T-helper 17 cell (primary cell): Measurements from ENCODE around the gene SHC3. TPM values are rescaled to one million over a fixed set of nuclear protein-coding genes. Genes with fewer than 3 reads are reported as not detected.

Experiments
- ATAC-seq: fragments of 150-1000 bp; cut with Tn5 transposase; 2 replicates; pipeline ENCODE4 v1.10.0; 2021; ENCODE audit warnings: mild to moderate bottlenecking, moderate library complexity
- DNase-seq, 3 donors: peaks; one replicate each; pipeline versions ENCODE4 v3.0.0 to v3.0.0-alpha.2; 2020 to 2021
- H3K9me3 ChIP-seq: one replicate; pipeline ENCODE4 v1.7.0; 2013; ENCODE audit warnings: low read length, mild to moderate bottlenecking; ENCODE audit not compliant: control insufficient read depth, poor library complexity, severe bottlenecking
- H3K27ac Mint-ChIP-seq: one replicate; pipeline ENCODE4 v1.8.0; 2022; ENCODE audit warnings: mild to moderate bottlenecking, moderate library complexity, mixed read lengths
- H3K27me3 Mint-ChIP-seq: one replicate; pipeline ENCODE4 v1.8.0; 2022; ENCODE audit warnings: mixed read lengths
- H3K36me3 Mint-ChIP-seq: one replicate; pipeline ENCODE4 v1.8.0; 2022; ENCODE audit warnings: low read depth, mixed read lengths
- H3K4me1 Mint-ChIP-seq: one replicate; pipeline ENCODE4 v1.8.0; 2022; ENCODE audit warnings: mild to moderate bottlenecking, mixed read lengths
- H3K4me3 Mint-ChIP-seq: one replicate; pipeline ENCODE4 v1.8.0; 2022; ENCODE audit warnings: mild to moderate bottlenecking, moderate library complexity, mixed read lengths
- total RNA-seq, 4 donors: library from RNA in 2 of 4; stranded (reverse) in 2 of 4; gene quantifications; one replicate each; pipeline ENCODE4 v1.2.3 and lab custom pipeline; 2022 to 2026

The SHC3 gene
- total RNA-seq, 2 donors from 2014 or later: not detected

GRCh38 chr9:89029788-89030187 lies 148.8 kb downstream of the SHC3 start:
- H3K4me3 Mint-ChIP-seq: no peak overlapping the region
- no peaks in the 10 kb centered on the region for H3K36me3 Mint-ChIP-seq
- DNase-seq (no peak), ATAC-seq (no peak)
- H3K4me1 Mint-ChIP-seq: no peaks in the 10 kb centered on the region
- H3K27me3 Mint-ChIP-seq: peaks cover 33% of the 10 kb centered on the region
- no peak overlapping the region for H3K27ac Mint-ChIP-seq
- peaks cover 2% of the 10 kb centered on the region for H3K9me3 ChIP-seq

DNA sequence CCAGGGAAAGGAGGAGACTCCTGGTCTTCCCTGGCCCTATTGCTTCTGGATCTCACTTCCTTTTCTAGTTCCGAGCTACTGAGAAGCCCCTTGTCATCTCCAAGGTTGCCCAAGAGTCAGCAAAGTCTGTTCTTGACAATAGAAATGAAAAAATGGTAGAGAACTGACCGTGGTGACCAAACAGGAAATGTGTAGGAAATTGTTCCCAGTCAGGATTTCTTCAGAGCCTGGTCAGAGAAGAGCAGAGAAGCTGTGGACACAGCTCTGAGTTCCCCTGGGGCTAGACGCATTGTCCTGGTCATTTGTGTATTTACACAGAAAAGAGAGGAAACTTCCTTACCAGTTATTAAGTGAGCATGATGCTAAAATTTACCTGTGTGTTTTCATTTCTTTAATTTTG lies 151.7 kb downstream of the SHC3 start:
- H3K36me3 Mint-ChIP-seq: no peaks in the 10 kb centered on the region
- no peak overlapping the region for H3K27ac Mint-ChIP-seq
- peaks cover 21% of the 10 kb centered on the region for H3K27me3 Mint-ChIP-seq
- peaks cover 2% of the 10 kb centered on the region for H3K9me3 ChIP-seq
- H3K4me1 Mint-ChIP-seq: no peaks in the 10 kb centered on the region
- H3K4me3 Mint-ChIP-seq: no peak overlapping the region
- ATAC-seq (no peak), DNase-seq (no peak)

- H3K27ac Mint-ChIP-seq: no peak overlapping the region
- H3K27me3 Mint-ChIP-seq: peaks cover 24% of the 10 kb centered on the region
- DNase-seq (no peak), ATAC-seq (no peak)
- H3K4me3 Mint-ChIP-seq: no peak overlapping the region
- no peaks in the 10 kb centered on the region for H3K36me3 Mint-ChIP-seq
- peaks cover 2% of the 10 kb centered on the region for H3K9me3 ChIP-seq
- no peaks in the 10 kb centered on the region for H3K4me1 Mint-ChIP-seq
Observed at GRCh38 chr9:89025553-89025952, 153.1 kb downstream of the SHC3 start.

DNA sequence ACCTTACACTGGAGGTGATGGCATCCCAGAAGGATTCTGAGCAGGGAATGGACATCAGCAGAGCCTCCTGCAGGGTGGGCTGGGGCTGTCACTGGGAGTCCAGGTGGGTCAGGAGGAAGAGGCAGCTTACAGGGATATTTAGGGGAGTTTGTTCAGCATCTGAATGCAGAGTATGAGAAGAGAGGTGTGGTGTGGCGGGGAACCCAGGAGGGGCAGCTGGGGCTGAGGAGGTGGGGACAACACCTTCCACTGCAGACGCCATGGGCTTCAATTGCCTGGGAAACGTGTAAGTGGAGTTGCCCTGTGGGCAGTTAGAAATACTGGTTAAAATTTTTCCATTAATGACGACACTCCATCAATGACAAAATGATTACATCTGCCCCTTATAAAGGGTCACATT lies 153.9 kb downstream of the SHC3 start:
- H3K4me3 Mint-ChIP-seq: no peak overlapping the region
- H3K27ac Mint-ChIP-seq: no peak overlapping the region
- no peaks in the 10 kb centered on the region for H3K4me1 Mint-ChIP-seq
- peaks cover 24% of the 10 kb centered on the region for H3K27me3 Mint-ChIP-seq
- H3K9me3 ChIP-seq: peaks cover 2% of the 10 kb centered on the region
- ATAC-seq: no peak
- no peaks in the 10 kb centered on the region for H3K36me3 Mint-ChIP-seq
- no peak for DNase-seq

GRCh38 chr9:89023740-89024139 lies 154.9 kb downstream of the SHC3 start:
- no peaks in the 10 kb centered on the region for H3K9me3 ChIP-seq
- Mint-ChIP-seq H3K36me3 (no peaks in the 10 kb centered on the region), H3K27me3 (peaks cover 24% of the 10 kb centered on the region), H3K4me1 (no peaks in the 10 kb centered on the region), H3K27ac (no peak overlapping the region), H3K4me3 (no peak overlapping the region)
- DNase-seq: no peak
- no peak for ATAC-seq

DNA sequence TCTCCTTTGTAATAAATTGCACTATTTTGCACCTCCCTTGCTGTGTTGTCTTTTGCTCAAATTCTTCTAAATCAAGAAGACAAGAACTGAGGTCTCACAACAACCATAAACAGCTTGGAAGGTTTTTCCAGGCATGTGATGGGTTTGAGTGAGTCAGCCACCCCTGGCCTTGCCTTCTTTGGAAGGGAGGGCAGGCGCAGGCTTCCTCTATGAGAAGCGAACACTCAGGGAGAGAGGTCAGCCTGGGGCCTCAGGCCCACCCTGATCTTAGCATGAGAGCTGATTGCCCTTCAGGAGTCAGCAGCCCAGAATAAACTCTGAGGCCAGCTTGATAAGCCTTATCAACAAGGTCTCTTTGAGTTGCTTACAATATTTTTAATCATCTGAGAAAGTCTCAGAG lies 155.7 kb downstream of the SHC3 start:
- H3K27ac Mint-ChIP-seq: no peak overlapping the region
- DNase-seq (no peak), ATAC-seq (no peak)
- no peaks in the 10 kb centered on the region for H3K4me1 Mint-ChIP-seq
- H3K36me3 Mint-ChIP-seq: no peaks in the 10 kb centered on the region
- peaks cover 21% of the 10 kb centered on the region for H3K27me3 Mint-ChIP-seq
- H3K9me3 ChIP-seq: no peaks in the 10 kb centered on the region
- H3K4me3 Mint-ChIP-seq: no peak overlapping the region

DNA sequence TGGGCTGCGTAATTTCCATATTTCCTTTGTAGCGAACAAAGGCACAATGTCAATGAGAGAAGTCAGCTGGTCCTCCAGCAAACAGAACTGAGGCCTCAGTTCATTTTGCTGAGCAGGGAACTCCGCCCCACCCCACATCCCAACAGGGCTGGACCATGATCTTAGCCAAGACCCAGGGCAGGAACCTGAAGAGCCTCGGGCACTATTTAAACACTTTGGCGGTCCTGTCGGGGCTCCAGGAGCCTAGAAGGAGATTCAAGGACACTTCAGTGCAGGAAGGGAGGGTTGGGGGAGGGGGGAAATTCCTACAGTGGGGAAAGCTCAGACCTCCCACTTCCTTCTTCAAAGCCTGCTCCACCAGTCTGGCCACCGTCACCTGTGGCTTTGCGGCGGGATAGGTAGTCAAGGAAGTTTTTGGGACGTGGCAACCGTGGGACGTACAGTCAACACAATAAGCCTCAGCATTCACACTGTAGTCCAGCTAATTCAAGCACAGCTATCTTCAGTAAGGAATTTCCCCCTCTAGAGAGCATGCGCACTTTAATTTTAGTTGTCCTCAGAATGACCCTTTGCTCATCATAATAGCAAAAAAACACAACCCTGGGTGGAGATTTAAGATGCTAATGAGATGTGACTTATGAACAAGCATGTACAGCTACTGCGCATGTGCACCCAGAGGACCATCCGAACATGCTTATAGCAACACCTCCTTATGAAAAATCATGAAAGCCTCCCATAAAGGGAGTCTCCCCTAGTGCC lies 156.4 kb downstream of the SHC3 start:
- DNase-seq (no peak), ATAC-seq (no peak)
- H3K4me1 Mint-ChIP-seq: no peaks in the 10 kb centered on the region
- H3K4me3 Mint-ChIP-seq: no peak overlapping the region
- no peaks in the 10 kb centered on the region for H3K36me3 Mint-ChIP-seq
- peaks cover 19% of the 10 kb centered on the region for H3K27me3 Mint-ChIP-seq
- H3K9me3 ChIP-seq: no peaks in the 10 kb centered on the region
- no peak overlapping the region for H3K27ac Mint-ChIP-seq

- no peaks in the 10 kb centered on the region for H3K9me3 ChIP-seq
- Mint-ChIP-seq H3K36me3 (no peaks in the 10 kb centered on the region), H3K4me3 (no peak overlapping the region), H3K27me3 (peaks cover 12% of the 10 kb centered on the region), H3K27ac (no peak overlapping the region), H3K4me1 (no peaks in the 10 kb centered on the region)
- ATAC-seq (no peak), DNase-seq (no peak)
Observed at GRCh38 chr9:89021154-89021803, 157.3 kb downstream of the SHC3 start.

DNA sequence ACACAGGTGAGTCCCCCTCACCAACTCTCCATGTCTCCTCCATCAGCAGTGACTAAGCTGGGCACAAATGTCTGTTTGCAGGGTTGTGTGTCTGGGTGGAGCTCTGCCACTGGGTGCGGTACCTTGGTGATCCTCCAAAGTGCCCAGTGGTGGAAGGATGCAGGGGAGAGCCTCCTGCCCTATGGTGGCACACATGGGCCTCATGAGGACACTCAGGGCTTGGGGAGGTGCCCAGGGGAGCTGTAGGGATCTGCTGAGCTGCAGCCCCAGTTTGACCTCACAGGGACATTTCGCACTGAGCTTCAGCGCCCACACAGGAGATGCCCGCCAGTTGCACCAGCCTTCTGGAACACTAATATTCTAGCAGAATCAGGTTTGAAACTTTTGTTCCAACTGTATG lies 157.9 kb downstream of the SHC3 start:
- no peaks in the 10 kb centered on the region for H3K9me3 ChIP-seq
- DNase-seq (no peak), ATAC-seq (no peak)
- Mint-ChIP-seq H3K4me1 (no peaks in the 10 kb centered on the region), H3K27ac (no peak overlapping the region), H3K27me3 (peaks cover 14% of the 10 kb centered on the region), H3K4me3 (no peak overlapping the region), H3K36me3 (no peaks in the 10 kb centered on the region)

GRCh38 chr9:89015336-89015735 lies 163.3 kb downstream of the SHC3 start:
- H3K4me3 Mint-ChIP-seq: no peak overlapping the region
- no peak for DNase-seq
- no peak overlapping the region for H3K27ac Mint-ChIP-seq
- peaks cover 41% of the 10 kb centered on the region for H3K27me3 Mint-ChIP-seq
- no peaks in the 10 kb centered on the region for H3K4me1 Mint-ChIP-seq
- no peaks in the 10 kb centered on the region for H3K36me3 Mint-ChIP-seq
- no peaks in the 10 kb centered on the region for H3K9me3 ChIP-seq
- no peak for ATAC-seq

DNA sequence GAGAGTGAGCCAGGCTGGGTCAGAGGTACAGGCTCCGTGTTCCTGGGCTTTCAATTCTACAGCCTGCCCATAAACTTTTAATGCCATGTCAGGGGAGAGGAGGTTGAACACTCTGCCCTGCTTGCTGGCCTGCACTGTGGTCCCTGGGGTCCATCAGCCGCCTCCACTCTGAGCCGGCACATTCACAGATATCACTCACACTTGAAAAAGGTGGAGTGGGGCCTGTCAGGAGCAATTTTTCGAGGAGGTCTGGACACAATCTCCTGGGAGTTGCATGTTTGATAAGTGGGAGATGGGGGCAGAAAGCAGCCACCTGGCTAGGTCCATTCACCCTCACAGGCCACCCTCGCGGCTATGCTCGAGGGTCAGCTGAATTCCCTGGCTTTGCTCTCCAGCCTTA lies 164.5 kb downstream of the SHC3 start:
- H3K4me1 Mint-ChIP-seq: no peaks in the 10 kb centered on the region
- no peak for ATAC-seq

GRCh38 chr9:89013660-89014059 lies 165.0 kb downstream of the SHC3 start:
- no peak for ATAC-seq
- H3K9me3 ChIP-seq: no peaks in the 10 kb centered on the region
- peaks cover 45% of the 10 kb centered on the region for H3K27me3 Mint-ChIP-seq
- DNase-seq: no peak
- H3K4me3 Mint-ChIP-seq: no peak overlapping the region
- H3K4me1 Mint-ChIP-seq: peaks cover 2% of the 10 kb centered on the region
- H3K36me3 Mint-ChIP-seq: no peaks in the 10 kb centered on the region
- H3K27ac Mint-ChIP-seq: no peak overlapping the region

More for the DNA sequence above, 164.5 kb downstream of the SHC3 start:
- H3K4me3 Mint-ChIP-seq: no peak overlapping the region
- no peaks in the 10 kb centered on the region for H3K9me3 ChIP-seq
- H3K27me3 Mint-ChIP-seq: peaks cover 41% of the 10 kb centered on the region
- no peaks in the 10 kb centered on the region for H3K36me3 Mint-ChIP-seq
- no peak for DNase-seq
- no peak overlapping the region for H3K27ac Mint-ChIP-seq

- no peak for ATAC-seq
- no peaks in the 10 kb centered on the region for H3K36me3 Mint-ChIP-seq
- H3K9me3 ChIP-seq: no peaks in the 10 kb centered on the region
- H3K4me3 Mint-ChIP-seq: no peak overlapping the region
- no peak for DNase-seq
- peaks cover 3% of the 10 kb centered on the region for H3K4me1 Mint-ChIP-seq
- peaks cover 50% of the 10 kb centered on the region for H3K27me3 Mint-ChIP-seq
- H3K27ac Mint-ChIP-seq: no peak overlapping the region
Observed at GRCh38 chr9:89012294-89013042, 166.2 kb downstream of the SHC3 start.
